Thymus (tissue), 11 donors: ENCODE measurements around the gene TMC3. TPM values are rescaled to one million over a fixed set of nuclear protein-coding genes. Genes with fewer than 3 reads are reported as not detected.

Experiments used
- DNase-seq, 9 donors: peaks; one replicate each; pipeline ENCODE4 v3.0.0-alpha.2; 2013; ENCODE audit warnings: low spot score in 9 of 9, low read depth in 6 of 9, missing footprints in 1 of 9
- H3K27ac ChIP-seq, 2 donors: one replicate each; pipeline ENCODE4 v1.5.1; 2013; ENCODE audit warnings: control low read depth in 1 of 2, low read depth in 1 of 2, low read length in 1 of 2, mild to moderate bottlenecking in 1 of 2, moderate library complexity in 1 of 2
- H3K27me3 ChIP-seq, 2 donors: one replicate each; pipeline ENCODE4 v1.5.1; 2013; ENCODE audit warnings: low read length in 1 of 2; ENCODE audit not compliant: control insufficient read depth in 2 of 2, insufficient read depth in 1 of 2
- H3K36me3 ChIP-seq, 2 donors: one replicate each; pipeline ENCODE4 v1.5.1; 2013; ENCODE audit warnings: low read length in 1 of 2, mild to moderate bottlenecking in 1 of 2, moderate library complexity in 1 of 2; ENCODE audit not compliant: control insufficient read depth in 2 of 2, insufficient read depth in 2 of 2
- H3K4me1 ChIP-seq, 2 donors: one replicate each; pipeline ENCODE4 v1.5.1; 2013; ENCODE audit warnings: low read length in 2 of 2; ENCODE audit not compliant: control insufficient read depth in 2 of 2, insufficient read depth in 2 of 2
- H3K4me3 ChIP-seq, 2 donors: one replicate each; pipeline ENCODE4 v1.5.1; 2013; ENCODE audit warnings: low read length in 2 of 2, control low read depth in 1 of 2, mild to moderate bottlenecking in 1 of 2
- H3K9me3 ChIP-seq, 2 donors: one replicate each; pipeline ENCODE4 v1.5.1; 2013; ENCODE audit warnings: low read length in 1 of 2, mild to moderate bottlenecking in 1 of 2; ENCODE audit not compliant: control insufficient read depth in 2 of 2, insufficient read depth in 1 of 2
- WGBS: extraction: QIAGEN DNeasy Blood & Tissue Kit; methylation state at CpG from one replicate; pipeline ENCODE4 v1.1.7; 2013; 5-methylcytosine and 5-hydroxymethylcytosine counted together
- polyA plus RNA-seq: library from polyadenylated mRNA; stranded (reverse); fragments of 200-250 nt; gene quantifications from one replicate; pipeline ENCODE4 v1.2.3, GENCODE V29; 2013
- total RNA-seq: library from RNA; stranded (reverse); fragments of 120-200 nt; gene quantifications from one replicate; pipeline ENCODE4 v1.2.4, GENCODE V29; 2013
- donor health status: healthy.

TMC3 gene
- total and polyA plus RNA-seq, 2 donors, result under 0.01 to 0.07 TPM

DNA sequence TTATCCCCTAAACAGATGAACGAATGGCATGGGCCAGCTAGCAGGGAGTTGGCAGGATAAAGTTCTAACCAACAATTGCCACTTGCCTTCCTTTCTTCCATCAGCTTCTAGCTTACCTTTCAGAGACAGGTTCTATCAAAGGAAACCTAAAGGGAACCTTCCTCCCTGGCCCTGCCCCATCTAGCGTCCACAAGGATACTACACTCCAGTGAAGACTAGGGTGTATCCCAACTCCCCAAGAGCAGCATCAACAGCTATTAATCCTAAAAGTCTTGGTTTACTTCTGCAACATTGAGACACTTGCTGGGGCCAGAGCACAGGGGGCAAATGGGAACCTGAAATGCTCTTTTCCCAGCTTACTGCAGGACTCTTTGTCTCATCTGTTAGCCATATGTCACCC lies 37.0 kb upstream of the TMC3 start:
- Histone ChIP-seq H3K36me3 (no peaks in the 10 kb centered on the region), H3K27me3 (no peaks in the 10 kb centered on the region), H3K27ac (no peak overlapping the region), H3K9me3 (peaks cover 0 to 7% of the 10 kb centered on the region in 2 donors), H3K4me3 (no peak overlapping the region), H3K4me1 (peaks cover 12 to 19% of the 10 kb centered on the region in 2 donors)
- DNase-seq, result no peak
- WGBS, result 85% methylated on average over 2 of the region's 2 CpGs

GRCh38 chr15:81410318-81410753 lies 36.3 kb upstream of the TMC3 start:
- 2% methylated on average over 4 of the region's 4 CpGs for WGBS
- Histone ChIP-seq H3K4me3 (peak overlapping the region in 1 of 2 donors; percentile 12), H3K27ac (peak overlapping the region in 1 of 2 donors; percentile 49), H3K27me3 (no peaks in the 10 kb centered on the region), H3K9me3 (peaks cover 0 to 7% of the 10 kb centered on the region in 2 donors), H3K4me1 (peaks cover 10 to 14% of the 10 kb centered on the region in 2 donors), H3K36me3 (no peaks in the 10 kb centered on the region)
- peak; percentile 60 to 91 (median 79) for DNase-seq

GRCh38 chr15:81407718-81408117 lies 33.7 kb upstream of the TMC3 start:
- H3K4me1 ChIP-seq, result peaks cover 0 to 4% of the 10 kb centered on the region in 2 donors
- no peaks in the 10 kb centered on the region for H3K9me3 ChIP-seq
- no peaks in the 10 kb centered on the region for H3K27me3 ChIP-seq
- 78% methylated on average over 10 of the region's 10 CpGs for WGBS
- H3K27ac ChIP-seq, result no peak overlapping the region
- H3K4me3 ChIP-seq, result no peak overlapping the region
- DNase-seq, result no peak
- no peaks in the 10 kb centered on the region for H3K36me3 ChIP-seq

GRCh38 chr15:81407176-81407575 lies 33.2 kb upstream of the TMC3 start:
- DNase-seq, result no peak
- no peak overlapping the region for H3K4me3 ChIP-seq

DNA sequence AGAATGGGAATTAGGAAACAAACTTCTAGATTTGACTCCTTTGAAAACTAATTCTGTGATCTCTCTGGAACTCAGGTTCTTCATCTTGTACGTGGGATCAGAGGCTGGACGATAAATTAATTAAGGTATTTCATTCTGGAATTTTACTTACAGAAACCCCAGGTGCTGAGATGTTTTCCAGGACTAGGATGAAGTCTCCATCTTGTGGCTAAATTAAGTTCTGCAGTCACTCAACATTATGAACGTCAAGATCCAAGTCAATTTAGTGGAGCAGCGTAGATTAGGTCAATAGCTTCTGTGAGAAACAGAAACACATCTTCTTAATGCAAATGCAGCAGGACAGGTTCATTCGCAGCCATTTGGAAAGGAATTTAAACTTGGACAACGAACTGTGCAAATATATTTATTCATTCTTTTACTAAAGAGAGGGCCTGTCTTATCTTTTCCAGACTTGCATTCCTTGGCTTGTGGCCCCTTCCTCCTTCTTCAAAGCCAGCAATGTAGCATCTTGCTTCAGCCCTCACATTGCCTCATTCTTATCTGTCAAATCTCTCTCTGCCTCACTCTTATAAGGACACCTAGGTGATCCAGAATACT lies 26.7 kb upstream of the TMC3 start:
- Histone ChIP-seq H3K36me3 (no peaks in the 10 kb centered on the region), H3K4me3 (no peak overlapping the region), H3K27ac (no peak overlapping the region), H3K27me3 (no peaks in the 10 kb centered on the region), H3K4me1 (no peaks in the 10 kb centered on the region), H3K9me3 (no peaks in the 10 kb centered on the region)
- peak in 8 of 9 donors; percentile 21 to 77 (median 50) for DNase-seq
- 47% methylated on average over 6 of the region's 6 CpGs for WGBS

More at GRCh38 chr15:81407176-81407575, 33.2 kb upstream of the TMC3 start:
- no peaks in the 10 kb centered on the region for H3K27me3 ChIP-seq
- no peaks in the 10 kb centered on the region for H3K9me3 ChIP-seq
- H3K4me1 ChIP-seq, result peaks cover 0 to 4% of the 10 kb centered on the region in 2 donors
- H3K27ac ChIP-seq, result no peak overlapping the region
- WGBS, result 89% methylated on average over 1 of the region's 1 CpG
- no peaks in the 10 kb centered on the region for H3K36me3 ChIP-seq

DNA sequence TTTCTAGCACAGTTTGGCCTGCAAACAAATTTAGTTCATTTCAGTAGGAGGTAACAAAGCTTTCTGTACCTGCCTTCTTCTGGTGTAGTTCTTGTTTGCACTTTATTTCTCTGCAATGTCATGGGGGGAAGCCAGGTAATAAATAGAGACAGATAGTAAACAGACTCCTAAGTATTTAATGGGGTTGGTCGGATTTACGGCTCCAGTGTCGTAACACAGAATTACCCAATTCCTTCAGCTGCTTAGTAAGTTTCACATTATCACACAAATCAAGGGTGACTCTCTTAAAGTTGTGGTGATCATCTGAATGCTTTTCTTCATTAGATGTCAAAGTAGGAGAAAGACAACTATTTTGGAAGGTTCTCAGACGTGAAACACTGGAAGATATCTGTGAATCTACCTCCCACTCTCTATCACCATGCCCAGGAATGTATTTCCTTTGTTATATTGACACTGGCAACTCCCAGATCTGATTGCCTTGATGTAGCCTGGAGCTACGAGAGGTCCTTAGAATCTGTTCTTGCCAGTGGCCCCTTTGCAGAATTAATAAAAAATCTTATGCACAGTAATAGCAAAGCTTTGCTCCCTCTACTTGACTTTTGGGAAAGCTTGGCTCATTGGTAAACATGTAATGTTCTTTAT lies 25.0 kb upstream of the TMC3 start:
- DNase-seq, result no peak
- Histone ChIP-seq H3K27ac (no peak overlapping the region), H3K4me3 (no peak overlapping the region), H3K9me3 (no peaks in the 10 kb centered on the region), H3K27me3 (no peaks in the 10 kb centered on the region), H3K36me3 (no peaks in the 10 kb centered on the region), H3K4me1 (no peaks in the 10 kb centered on the region)
- WGBS, result 93% methylated on average over 5 of the region's 5 CpGs

- Histone ChIP-seq H3K27ac (no peak overlapping the region), H3K36me3 (no peaks in the 10 kb centered on the region), H3K27me3 (no peaks in the 10 kb centered on the region), H3K4me3 (no peak overlapping the region), H3K4me1 (no peaks in the 10 kb centered on the region), H3K9me3 (no peaks in the 10 kb centered on the region)
- no peak for DNase-seq
- WGBS, result 93% methylated on average over 3 of the region's 3 CpGs
Measured at GRCh38 chr15:81398456-81398855, 24.4 kb upstream of the TMC3 start.

DNA sequence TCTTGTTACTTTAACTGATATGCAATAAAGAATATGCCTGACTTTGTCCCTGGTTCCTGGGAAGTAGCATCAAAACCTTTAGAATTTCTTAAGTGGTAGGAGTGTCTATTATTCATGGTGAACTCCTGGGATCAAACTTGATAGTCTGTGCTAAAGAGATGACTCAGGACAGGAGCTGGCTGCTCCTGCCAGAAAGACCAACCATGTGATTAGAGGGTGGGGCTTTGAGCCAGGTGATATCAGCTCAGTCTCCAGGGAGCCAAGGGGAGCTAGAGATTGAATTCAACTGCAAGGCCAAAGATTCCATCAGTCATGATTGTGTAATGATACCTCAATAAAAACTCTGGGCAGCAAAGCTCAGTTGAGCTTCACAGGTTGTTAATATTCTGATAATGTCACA lies 20.6 kb upstream of the TMC3 start:
- Histone ChIP-seq H3K4me1 (no peaks in the 10 kb centered on the region), H3K9me3 (no peaks in the 10 kb centered on the region), H3K27me3 (no peaks in the 10 kb centered on the region), H3K36me3 (no peaks in the 10 kb centered on the region), H3K27ac (no peak overlapping the region), H3K4me3 (no peak overlapping the region)
- DNase-seq, result no peak

- Histone ChIP-seq H3K4me3 (no peak overlapping the region), H3K4me1 (no peaks in the 10 kb centered on the region), H3K9me3 (no peaks in the 10 kb centered on the region), H3K27ac (no peak overlapping the region), H3K36me3 (no peaks in the 10 kb centered on the region), H3K27me3 (no peaks in the 10 kb centered on the region)
- no peak for DNase-seq
- 97% methylated on average over 2 of the region's 2 CpGs for WGBS
Measured at GRCh38 chr15:81391657-81392056, 17.6 kb upstream of the TMC3 start.
